K562 (cell line): ENCODE data around the gene PPP1CA. TPM values are rescaled to one million over a fixed set of nuclear protein-coding genes. Genes with fewer than 3 reads are reported as not detected.

Source experiments
- C11orf30 ChIP-seq: fragments of 450-650 bp; IDR thresholded peaks from 2 replicates; pipeline ENCODE4 v1.6.1; 2016; ENCODE audit warnings: low read depth, mild to moderate bottlenecking
- CHD2 ChIP-seq: IDR thresholded peaks from 2 replicates; pipeline ENCODE4 v1.6.1; 2011; ENCODE audit warnings: low read depth, low read length
- IFI16 ChIP-seq: fragments of 250-450 bp; sonication (Bioruptor Pico); IDR thresholded peaks from 2 replicates; pipeline ENCODE4 v2.1.2; 2022; ENCODE audit warnings: mild to moderate bottlenecking, inconsistent platforms
- KAT7 ChIP-seq: sonication (generic); formaldehyde crosslinking; IDR thresholded peaks from 2 replicates; pipeline ENCODE4 v1.8.0; 2022; ENCODE audit warnings: missing genetic modification reagents, mild to moderate bottlenecking, borderline replicate concordance
- L3MBTL2 ChIP-seq: fragments of 450-650 bp; IDR thresholded peaks from 2 replicates; pipeline ENCODE4 v1.6.1; 2016; ENCODE audit warnings: mild to moderate bottlenecking, moderate library complexity
- LEF1 ChIP-seq: fragments of 450-650 bp; IDR thresholded peaks from 2 replicates; pipeline ENCODE4 v1.6.1; 2016; ENCODE audit warnings: mild to moderate bottlenecking
- MAFK ChIP-seq: IDR thresholded peaks from 2 replicates; pipeline ENCODE4 v1.6.1; 2011; ENCODE audit warnings: low read length, improper control_type of control experiment
- NBN ChIP-seq: fragments of 450-650 bp; IDR thresholded peaks from 2 replicates; pipeline ENCODE4 v1.6.1; 2016; ENCODE audit warnings: low read depth, mild to moderate bottlenecking
- SMARCA4 ChIP-seq: fragments of 450-650 bp; IDR thresholded peaks from 2 replicates; pipeline ENCODE4 v1.6.1; 2016
- TAF9B ChIP-seq: fragments of 450-650 bp; IDR thresholded peaks from 2 replicates; pipeline ENCODE4 v1.6.1; 2018; ENCODE audit warnings: mild to moderate bottlenecking; ENCODE audit not compliant: partially characterized antibody
- TOE1 ChIP-seq, 2 experiments: fragments of 450-650 bp in 1 of 2; sonication (generic) in 1 of 2; formaldehyde crosslinking in 1 of 2; IDR thresholded peaks; 2 replicates each; pipeline versions ENCODE4 v1.7.1 to v1.8.0; 2016 to 2022; ENCODE audit warnings: borderline replicate concordance in 2 of 2, mild to moderate bottlenecking in 2 of 2, antibody characterized with exemption in 1 of 2, inconsistent platforms in 1 of 2, low read depth in 1 of 2, missing genetic modification reagents in 1 of 2, moderate library complexity in 1 of 2
- TRIM28 ChIP-seq: fragments of 450-650 bp; IDR thresholded peaks from 2 replicates; pipeline ENCODE4 v1.6.1; 2017
- ZC3H11A ChIP-seq: IDR thresholded peaks from 2 replicates; pipeline ENCODE4 v1.6.1; 2012; ENCODE audit warnings: low read depth, low read length, improper control_type of control experiment
- ZNF174 ChIP-seq: fragments of 250-450 bp; sonication (Bioruptor Pico); IDR thresholded peaks from 2 replicates; pipeline ENCODE4 v1.4.0; 2020; ENCODE audit warnings: mild to moderate bottlenecking
- ZNF384 ChIP-seq: IDR thresholded peaks from 2 replicates; pipeline ENCODE4 v1.6.1; 2012; ENCODE audit warnings: low read depth, low read length, improper control_type of control experiment
- ZNF398 ChIP-seq: fragments of 250-450 bp; sonication (Bioruptor Pico); IDR thresholded peaks from 2 replicates; pipeline ENCODE4 v1.8.0; 2021; ENCODE audit warnings: moderate library complexity, mild to moderate bottlenecking, inconsistent platforms
- ZNF431 ChIP-seq: sonication (generic); formaldehyde crosslinking; IDR thresholded peaks from 2 replicates; pipeline ENCODE4 v1.8.0; 2022; ENCODE audit warnings: mild to moderate bottlenecking, missing genetic modification reagents
- ZNF584 ChIP-seq: fragments of 200-800 bp; sonication (Bioruptor generic); IDR thresholded peaks from 2 replicates; pipeline ENCODE4 v1.6.1; 2016; ENCODE audit warnings: low read depth, mild to moderate bottlenecking, missing genetic modification characterization, missing compliant biosample characterization
- polyA plus RNA-seq, 8 experiments: library from polyadenylated mRNA; depleted of rRNA in 4 of 8; stranded (reverse) in 5 of 8; unstranded in 3 of 8; fragments of >200 nt; fragmentation: Nextera tagmentation in 2 of 8; fragmentation: Illumina TruSeq in 1 of 8; extraction: Ambion mirVana in 2 of 8; extraction: Trizol in 1 of 8; gene quantifications; 2 replicates each; pipeline versions ENCODE4 v1.2.1 to v1.2.3, GENCODE V29; 2011 to 2014; ENCODE audit warnings: inconsistent platforms in 1 of 8, missing spikeins in 1 of 8
- total RNA-seq, 7 experiments: library from RNA; depleted of rRNA in 6 of 7; stranded (reverse); fragments of >200 nt in 6 of 7; fragmentation: Illumina TruSeq in 2 of 7; extraction: Trizol in 2 of 7; gene quantifications; 2 replicates each; pipeline versions ENCODE4 v1.2.1 to v1.2.3, GENCODE V29; 2011 to 2021; ENCODE audit warnings: low replicate concordance in 1 of 7
- TF ChIP-seq, protein P1 (sequence below): fragments of 450-650 bp; conservative IDR thresholded peaks from 2 replicates; pipeline ENCODE4 v1.6.1; 2016; ENCODE audit warnings: missing genetic modification characterization, low read depth, mild to moderate bottlenecking, control low read depth, missing compliant biosample characterization
- TF ChIP-seq, protein P2 (sequence below): fragments of 450-650 bp; formaldehyde crosslinking; IDR thresholded peaks from 2 replicates; pipeline ENCODE4 v1.4.0; 2022; ENCODE audit warnings: missing genetic modification characterization

PPP1CA gene
- total and polyA plus RNA-seq, 9 of the 15 experiments (the other 6 are each of a cell fraction or from before 2014, with no cell fraction given) = 18.2 to 242 (median 188) TPM

DNA sequence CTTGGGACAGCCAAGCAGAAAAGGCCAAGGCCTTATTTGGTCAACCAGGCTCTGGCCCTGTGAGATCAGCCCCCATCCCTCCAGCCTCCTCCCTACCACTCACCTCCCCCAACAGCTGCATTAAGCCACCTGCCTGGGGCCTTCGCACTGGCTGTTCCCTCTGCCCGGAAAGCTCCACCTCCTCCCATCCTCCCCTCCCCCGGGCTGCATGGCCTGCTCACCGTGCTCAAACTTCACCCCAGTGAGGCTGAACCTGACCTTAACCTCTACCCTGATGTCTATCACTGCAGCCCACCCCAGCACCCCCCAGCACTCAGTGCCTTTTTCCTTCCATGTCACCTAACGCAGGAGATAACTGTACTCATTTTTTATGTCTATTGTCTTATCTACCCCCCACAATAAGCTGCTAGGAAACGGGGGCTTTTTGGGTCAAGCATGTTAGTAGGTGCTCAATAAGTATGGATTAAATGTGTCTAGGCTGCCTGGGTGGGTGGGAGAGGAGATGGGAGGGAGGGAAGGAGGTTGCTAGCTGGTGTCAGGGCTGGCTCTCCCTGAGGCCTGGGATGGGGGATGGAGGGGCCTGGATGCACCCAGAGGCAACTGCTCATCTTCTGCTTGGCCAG, 34.9 kb upstream of the PPP1CA start (continued):
- peak; percentile 72; the same call in 1 of the 2 replicates for TF ChIP-seq LEF1
- TF ChIP-seq TRIM28 = peak; percentile 65; the same call in 1 of the 2 replicates
- 0 out of 2 replicates have a peak, but pooled peaks have one; percentile 7 for TF ChIP-seq ZNF384
- no peak for TF ChIP-seq C11orf30
- peak; percentile 71; the same call in 1 of the 2 replicates for TF ChIP-seq TOE1 (IDR thresholded peaks at IDR 0.05; ENCODE audit: borderline replicate concordance)
- no peak for TF ChIP-seq TOE1 (CRISPR knock-in tag; IDR thresholded peaks at IDR 0.05; ENCODE audit: borderline replicate concordance, low read depth)
- TF ChIP-seq ZC3H11A = no peak
- no peak for TF ChIP-seq IFI16 (CRISPR knock-in tag)
- TF ChIP-seq ZNF431 (CRISPR knock-in tag) = no peak
- no peak for TF ChIP-seq CHD2
- TF ChIP-seq, protein P1, sequence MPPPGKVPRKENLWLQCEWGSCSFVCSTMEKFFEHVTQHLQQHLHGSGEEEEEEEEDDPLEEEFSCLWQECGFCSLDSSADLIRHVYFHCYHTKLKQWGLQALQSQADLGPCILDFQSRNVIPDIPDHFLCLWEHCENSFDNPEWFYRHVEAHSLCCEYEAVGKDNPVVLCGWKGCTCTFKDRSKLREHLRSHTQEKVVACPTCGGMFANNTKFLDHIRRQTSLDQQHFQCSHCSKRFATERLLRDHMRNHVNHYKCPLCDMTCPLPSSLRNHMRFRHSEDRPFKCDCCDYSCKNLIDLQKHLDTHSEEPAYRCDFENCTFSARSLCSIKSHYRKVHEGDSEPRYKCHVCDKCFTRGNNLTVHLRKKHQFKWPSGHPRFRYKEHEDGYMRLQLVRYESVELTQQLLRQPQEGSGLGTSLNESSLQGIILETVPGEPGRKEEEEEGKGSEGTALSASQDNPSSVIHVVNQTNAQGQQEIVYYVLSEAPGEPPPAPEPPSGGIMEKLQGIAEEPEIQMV (tag) = no peak
- TF ChIP-seq ZNF398 (CRISPR knock-in tag) = no peak
- no peak for TF ChIP-seq ZNF584 (CRISPR knock-in tag)
- no peak for TF ChIP-seq TAF9B
- no peak for TF ChIP-seq ZNF174 (CRISPR knock-in tag)
- TF ChIP-seq MAFK = no peak
- peak; percentile 77; the same call in 1 of the 2 replicates for TF ChIP-seq NBN
- TF ChIP-seq, protein P2, sequence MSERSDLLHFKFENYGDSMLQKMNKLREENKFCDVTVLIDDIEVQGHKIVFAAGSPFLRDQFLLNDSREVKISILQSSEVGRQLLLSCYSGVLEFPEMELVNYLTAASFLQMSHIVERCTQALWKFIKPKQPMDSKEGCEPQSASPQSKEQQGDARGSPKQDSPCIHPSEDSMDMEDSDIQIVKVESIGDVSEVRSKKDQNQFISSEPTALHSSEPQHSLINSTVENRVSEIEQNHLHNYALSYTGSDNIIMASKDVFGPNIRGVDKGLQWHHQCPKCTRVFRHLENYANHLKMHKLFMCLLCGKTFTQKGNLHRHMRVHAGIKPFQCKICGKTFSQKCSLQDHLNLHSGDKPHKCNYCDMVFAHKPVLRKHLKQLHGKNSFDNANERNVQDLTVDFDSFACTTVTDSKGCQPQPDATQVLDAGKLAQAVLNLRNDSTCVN (CRISPR knock-in tag) = 0 out of 2 replicates have a peak, but pooled peaks have one; percentile 83
- TF ChIP-seq L3MBTL2 = peak; percentile 61
- TF ChIP-seq SMARCA4 = peak; percentile 48
- TF ChIP-seq KAT7 (CRISPR knock-in tag) = peak; percentile 72
